ENCODE results near the gene KRT72.

- TF ChIP-seq, protein P1, sequence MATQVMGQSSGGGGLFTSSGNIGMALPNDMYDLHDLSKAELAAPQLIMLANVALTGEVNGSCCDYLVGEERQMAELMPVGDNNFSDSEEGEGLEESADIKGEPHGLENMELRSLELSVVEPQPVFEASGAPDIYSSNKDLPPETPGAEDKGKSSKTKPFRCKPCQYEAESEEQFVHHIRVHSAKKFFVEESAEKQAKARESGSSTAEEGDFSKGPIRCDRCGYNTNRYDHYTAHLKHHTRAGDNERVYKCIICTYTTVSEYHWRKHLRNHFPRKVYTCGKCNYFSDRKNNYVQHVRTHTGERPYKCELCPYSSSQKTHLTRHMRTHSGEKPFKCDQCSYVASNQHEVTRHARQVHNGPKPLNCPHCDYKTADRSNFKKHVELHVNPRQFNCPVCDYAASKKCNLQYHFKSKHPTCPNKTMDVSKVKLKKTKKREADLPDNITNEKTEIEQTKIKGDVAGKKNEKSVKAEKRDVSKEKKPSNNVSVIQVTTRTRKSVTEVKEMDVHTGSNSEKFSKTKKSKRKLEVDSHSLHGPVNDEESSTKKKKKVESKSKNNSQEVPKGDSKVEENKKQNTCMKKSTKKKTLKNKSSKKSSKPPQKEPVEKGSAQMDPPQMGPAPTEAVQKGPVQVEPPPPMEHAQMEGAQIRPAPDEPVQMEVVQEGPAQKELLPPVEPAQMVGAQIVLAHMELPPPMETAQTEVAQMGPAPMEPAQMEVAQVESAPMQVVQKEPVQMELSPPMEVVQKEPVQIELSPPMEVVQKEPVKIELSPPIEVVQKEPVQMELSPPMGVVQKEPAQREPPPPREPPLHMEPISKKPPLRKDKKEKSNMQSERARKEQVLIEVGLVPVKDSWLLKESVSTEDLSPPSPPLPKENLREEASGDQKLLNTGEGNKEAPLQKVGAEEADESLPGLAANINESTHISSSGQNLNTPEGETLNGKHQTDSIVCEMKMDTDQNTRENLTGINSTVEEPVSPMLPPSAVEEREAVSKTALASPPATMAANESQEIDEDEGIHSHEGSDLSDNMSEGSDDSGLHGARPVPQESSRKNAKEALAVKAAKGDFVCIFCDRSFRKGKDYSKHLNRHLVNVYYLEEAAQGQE (IDR thresholded peaks at IDR 0.05; ENCODE audit: unreplicated experiment), result no peak
- TF ChIP-seq CTCF (conservative IDR thresholded peaks at IDR 0.05; ENCODE audit: low read depth in 2 of 2) (no peak), EZH2 (IDR thresholded peaks at IDR 0.05; ENCODE audit: low read depth, unreplicated experiment) (no peak), EZH2phosphoT487 (IDR thresholded peaks at IDR 0.05; ENCODE audit: unreplicated experiment) (no peak), POLR2AphosphoS5 (IDR thresholded peaks at IDR 0.05; ENCODE audit: low read depth) (no peak), STAT1 (IDR thresholded peaks at IDR 0.05; ENCODE audit: unreplicated experiment) (no peak), CREB1 (CRISPR knock-in tag; IDR thresholded peaks at IDR 0.05; ENCODE audit: low read depth) (no peak), JUNB (IDR thresholded peaks at IDR 0.05; ENCODE audit: unreplicated experiment) (no peak), ZNF331 (CRISPR knock-in tag; IDR thresholded peaks at IDR 0.05; ENCODE audit: low read depth) (no peak), ETS1 (IDR thresholded peaks at IDR 0.05) (no peak)
Observed at GRCh38 chr12:52630599-52631200, 29.4 kb upstream of the KRT72 start.

Data from GM23338 (cell line).